ENCODE measurements around the gene FAM72A.
"Not testable (repeated sequence)": the region's sequence is repeated elsewhere in the genome, so short reads cannot be mapped to it uniquely, and the experiment has no call there.

Gene FAM72A

DNA sequence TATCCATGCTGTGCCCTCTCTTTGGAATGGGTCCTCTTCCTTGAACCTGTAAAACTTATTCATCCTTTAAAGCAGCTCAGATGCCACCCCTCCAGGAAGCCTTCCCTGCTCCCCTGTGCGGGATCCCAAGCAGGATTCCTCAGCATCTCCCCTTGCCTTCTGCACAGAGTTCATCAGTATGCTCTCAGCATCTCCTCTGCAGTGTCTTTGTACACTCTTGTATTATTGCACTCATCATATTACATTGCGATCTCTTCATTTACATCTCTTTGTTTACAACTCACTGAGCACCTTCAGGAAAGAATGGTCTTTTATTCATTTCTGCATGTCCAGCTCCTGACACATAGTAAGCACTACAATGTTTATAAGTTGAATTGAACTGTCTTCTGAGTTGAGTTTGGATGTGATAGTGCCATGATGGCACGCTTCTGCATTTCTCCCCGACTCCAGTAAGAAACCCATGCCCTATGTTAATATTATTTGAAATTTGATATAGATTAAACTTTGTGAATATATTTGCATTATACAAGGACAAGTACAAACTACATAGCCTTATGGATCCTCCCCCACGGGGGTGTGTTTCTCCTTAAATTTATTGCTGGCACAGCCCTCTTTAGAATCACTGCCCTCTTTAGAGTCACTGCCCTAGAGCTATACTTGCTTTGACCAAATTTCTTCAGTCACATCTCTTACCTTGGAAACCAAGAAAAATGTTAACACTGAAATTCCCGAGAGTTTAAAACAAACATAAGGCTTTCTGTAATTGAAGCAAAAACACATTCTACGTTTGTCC, 13.2 kb upstream of the FAM72A start:
- DNase-seq = not testable (repeated sequence)

DNA sequence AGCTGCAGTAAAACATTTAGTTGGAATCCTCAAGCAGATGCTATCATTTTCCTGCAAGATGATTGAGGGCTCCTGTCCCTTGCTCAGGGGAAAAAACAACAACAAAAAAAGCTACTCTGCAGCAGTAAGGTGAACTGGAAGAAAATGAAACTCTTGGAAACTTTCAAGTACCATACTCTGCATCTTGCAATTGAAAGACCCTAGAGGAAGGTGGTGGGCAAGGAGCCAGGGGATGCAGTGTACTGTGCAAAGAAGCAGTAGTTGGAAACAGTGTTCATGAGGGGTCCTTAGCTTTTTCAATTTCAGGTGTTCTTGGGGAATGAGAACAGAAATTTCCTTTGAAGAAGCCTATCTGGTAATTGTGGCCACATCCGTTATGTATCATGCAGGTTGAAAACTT, 8.2 kb upstream of the FAM72A start:
- not testable (repeated sequence) for DNase-seq

- not testable (repeated sequence) for DNase-seq
Measured at GRCh38 chr1:206205569-206205968, 2.9 kb upstream of the FAM72A start.

DNA sequence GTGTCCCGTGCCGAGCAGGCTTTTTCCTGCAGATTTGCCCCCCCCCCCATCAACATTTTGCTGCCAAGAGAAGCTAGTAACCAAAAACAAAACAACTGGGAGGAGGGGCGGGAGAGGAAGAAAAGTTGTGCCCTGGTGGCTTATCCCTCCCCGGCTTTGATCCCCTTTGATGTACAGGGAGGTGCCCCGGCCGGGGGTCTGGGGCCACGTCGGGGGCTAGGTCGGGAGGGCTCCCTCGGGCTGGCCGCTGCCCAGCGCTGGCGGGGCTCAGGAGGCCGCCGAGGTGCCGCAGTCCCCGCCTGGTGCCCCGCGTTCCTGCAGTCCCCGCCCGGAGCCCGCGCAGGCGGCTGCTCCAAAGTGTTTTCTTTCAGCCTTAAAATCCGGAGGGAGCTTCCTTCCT, 2.2 kb upstream of the FAM72A start:
- not testable (repeated sequence) for DNase-seq

DNA sequence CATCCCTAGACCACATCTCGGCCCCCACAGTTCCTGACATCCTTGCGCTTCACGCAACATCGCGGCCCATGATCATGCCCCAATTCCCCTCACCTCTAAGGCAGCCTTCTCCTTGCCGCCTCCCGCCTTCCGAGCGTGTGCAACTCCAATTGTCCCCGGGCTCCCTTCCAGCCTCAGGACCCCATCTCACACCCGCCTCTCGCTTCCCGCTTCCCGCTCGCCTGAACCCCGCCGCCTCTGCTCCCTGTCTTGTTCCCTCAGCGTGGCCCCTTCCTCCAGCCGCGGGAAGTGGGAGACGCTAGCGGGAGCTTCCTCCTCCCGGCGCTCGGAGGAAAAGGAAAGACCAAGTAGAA, 1.5 kb upstream of the FAM72A start:
- not testable (repeated sequence) for DNase-seq

DNA sequence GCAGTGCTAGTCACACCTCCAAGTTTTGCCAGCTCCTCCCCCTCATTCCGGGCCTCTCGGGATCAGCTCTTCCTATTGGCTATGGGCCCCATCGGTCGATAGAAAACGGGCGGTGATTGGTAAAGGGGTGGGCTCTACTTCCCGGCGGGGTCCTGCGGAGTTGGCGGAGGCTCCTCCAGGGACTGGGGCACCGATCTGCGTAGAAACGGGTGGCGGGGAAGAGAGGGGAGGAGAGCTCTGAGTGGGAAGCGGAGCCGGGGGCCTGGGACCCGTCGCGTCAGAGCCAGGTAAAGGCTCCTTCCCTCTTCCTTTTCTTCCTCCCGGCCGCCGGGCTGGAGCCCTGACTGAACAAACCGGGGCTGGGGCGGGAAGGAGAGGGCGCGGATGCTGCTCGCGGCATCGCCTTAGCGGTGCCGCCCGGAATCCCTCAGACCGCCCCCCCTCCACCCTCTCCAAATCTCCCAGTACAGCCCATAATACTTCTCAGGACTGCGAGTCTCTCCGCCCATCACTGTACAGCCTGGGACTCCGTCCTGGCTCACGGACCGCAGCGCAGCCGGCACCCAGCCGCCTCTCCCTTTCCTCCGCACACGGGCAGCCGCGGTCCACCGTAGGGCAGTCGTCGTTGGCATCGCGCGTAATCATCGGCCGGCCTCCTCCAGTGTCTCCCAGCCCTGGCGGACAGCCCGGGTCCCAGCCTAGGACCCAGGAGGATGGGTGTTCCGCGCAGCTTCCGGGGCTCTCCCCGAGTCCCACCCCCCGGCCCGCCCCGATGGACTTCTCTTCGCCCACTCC, 922 bp upstream of the FAM72A start, which contains the start of gene SRGAP2:
Gene SRGAP2 (plus strand): TSS at position 178 of the 795 bp plus-strand sequence. CDS start 2,430 bp downstream, outside the sequence.
- DNase-seq = peak; percentile 37

DNA sequence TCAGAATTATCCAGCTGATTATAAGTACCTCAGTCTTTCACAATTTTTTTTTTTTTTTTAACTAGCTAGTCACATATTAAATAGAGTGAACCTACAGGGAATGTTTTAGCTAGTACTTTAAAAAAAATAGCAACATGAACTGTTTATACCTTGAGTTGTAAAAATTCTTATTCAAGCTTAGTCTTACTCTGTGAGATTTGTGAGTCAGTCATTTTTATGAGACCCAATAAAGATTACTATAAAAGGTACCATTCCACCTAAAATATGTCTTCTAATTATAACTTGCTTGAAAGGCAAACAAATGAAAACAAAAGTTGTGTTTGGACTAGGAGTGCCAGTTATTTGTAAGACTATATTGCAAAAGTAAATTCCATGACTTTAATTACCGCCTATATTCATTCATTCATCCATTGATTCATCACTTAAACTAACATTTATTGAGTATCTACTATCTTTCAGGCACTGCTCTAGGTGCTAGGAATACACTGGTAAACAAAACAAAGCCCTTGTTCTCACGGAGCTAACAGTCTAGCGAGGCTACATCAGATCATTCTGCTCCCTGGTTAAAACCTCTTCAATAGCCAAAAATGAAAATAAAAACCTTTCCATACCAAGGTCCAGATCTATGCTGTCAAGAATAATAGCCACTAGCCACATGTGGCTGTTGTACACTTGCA, 5.8 kb downstream of the FAM72A start:
- DNase-seq = not testable (repeated sequence)

GRCh38 chr1:206195182-206195581, 7.5 kb downstream of the FAM72A start:
- not testable (repeated sequence) for DNase-seq

GRCh38 chr1:206186826-206187225, 15.8 kb downstream of the FAM72A start:
- DNase-seq = not testable (repeated sequence)

GRCh38 chr1:206185778-206186177, 16.9 kb downstream of the FAM72A start:
- not testable (repeated sequence) for DNase-seq

DNA sequence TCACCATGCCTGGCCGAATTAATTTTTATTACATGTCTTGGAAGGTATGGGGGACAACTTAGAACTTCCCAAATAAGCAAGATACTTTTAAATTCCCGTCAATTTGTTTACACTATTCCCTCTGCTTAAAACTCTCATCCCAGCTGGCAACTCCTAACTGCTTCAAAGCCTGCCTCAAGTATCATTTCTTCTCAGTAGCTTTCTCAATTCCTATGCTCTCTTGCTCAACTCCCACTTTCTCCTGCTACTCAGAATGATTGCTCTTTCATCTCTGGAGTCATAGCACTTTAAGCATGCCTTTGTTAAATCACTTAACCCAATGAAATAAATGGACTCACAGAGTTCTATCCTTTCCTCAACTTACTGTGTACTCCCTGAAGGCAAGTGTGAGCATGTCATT, 18.9 kb downstream of the FAM72A start:
- not testable (repeated sequence) for DNase-seq

DNA sequence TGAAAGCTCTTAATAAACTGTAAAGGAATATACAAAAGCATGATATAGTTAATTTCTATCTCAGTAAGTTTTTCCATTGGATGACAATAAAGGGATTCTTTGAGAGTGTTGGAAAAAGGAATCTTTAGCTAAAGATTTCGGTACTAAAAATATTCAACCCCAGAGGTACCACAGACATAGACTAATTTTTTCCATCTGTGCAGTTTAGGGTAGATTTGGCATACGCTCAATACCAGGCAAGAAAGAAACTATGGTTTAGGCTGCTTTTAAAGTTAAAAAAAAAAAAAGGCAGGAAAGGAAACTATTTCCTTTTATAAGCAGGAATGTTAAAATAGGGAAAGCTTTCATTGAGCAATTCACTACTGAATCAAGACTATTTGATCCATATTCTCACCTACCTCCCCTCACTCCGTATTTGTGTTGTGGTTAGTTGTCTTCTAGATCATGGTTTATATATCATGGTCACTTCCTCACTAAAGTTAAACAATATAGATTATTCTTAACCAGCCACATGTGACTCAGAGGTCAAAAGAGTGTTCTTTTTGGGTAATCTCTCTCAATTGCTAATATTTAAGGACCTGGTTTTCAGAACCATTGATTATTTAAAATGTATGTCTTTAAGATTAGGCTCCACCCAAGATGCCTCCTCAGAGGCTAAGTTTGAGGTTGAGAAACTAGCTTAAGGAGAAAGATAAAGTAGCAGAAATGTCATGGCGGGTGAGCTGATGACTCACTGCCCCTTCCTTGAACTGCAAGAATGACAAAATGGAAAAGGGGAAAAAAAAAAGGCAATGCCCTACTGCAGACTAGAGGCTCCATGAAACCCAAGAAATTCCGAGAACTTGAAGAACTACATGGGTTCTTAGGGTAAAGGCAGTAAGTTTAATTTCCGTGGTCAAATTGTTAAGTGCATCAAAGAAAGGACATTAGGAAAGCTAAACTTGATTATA, 20.0 kb downstream of the FAM72A start:
- not testable (repeated sequence) for DNase-seq

DNA sequence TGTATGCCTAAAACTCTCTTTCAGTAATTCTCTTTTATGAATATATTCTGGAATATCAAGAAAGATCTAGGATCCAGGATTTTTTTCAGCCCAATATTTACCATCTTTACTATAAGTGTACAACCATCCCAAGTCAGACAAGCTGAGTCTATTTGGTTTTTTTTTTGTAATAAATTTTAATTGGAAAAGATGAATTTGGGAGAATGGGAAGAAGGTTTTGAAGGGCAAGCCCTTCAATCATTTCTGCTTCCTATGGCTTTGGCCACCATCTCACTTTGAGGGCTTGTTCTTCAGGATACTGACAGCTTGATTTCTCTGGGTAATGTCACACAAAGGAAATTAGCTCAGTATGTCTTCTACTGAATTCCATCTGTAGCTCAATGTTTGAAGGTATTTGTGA, 23.0 kb downstream of the FAM72A start:
- DNase-seq = not testable (repeated sequence)

GRCh38 chr1:206178061-206178989, 24.3 kb downstream of the FAM72A start:
- not testable (repeated sequence) for DNase-seq

- not testable (repeated sequence) for DNase-seq
Measured at GRCh38 chr1:206176114-206176502, 26.5 kb downstream of the FAM72A start.

DNA sequence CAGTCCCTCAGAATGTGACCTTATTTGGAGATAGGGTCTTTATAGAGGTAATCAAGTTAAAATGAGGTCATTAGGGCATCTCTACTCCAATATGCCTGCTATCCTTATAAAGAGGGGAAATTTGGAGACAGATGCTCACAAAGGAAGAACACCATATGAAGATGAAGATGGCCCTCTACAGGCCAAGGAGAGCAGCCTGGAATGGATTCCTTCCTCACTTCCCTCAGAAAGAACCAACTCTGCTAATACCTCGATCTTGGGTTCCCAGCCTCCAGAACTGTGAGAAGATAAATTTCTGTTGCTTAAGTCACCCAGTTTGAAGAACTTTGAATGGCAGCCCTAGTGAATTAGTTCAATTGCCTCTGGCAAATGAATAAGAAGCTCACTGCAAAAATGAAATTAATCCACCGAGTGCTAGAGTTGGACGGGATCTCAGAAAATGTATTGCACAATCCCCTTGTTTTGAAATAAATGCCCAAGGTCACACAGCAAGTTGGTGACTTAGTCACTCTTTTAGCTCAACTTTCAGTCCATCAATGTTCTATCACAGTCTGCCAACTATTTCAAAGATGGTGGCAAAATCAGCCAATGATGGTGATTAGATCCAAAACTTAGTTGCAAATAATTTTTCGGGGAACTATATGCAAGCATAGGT, 27.1 kb downstream of the FAM72A start:
- not testable (repeated sequence) for DNase-seq

DNA sequence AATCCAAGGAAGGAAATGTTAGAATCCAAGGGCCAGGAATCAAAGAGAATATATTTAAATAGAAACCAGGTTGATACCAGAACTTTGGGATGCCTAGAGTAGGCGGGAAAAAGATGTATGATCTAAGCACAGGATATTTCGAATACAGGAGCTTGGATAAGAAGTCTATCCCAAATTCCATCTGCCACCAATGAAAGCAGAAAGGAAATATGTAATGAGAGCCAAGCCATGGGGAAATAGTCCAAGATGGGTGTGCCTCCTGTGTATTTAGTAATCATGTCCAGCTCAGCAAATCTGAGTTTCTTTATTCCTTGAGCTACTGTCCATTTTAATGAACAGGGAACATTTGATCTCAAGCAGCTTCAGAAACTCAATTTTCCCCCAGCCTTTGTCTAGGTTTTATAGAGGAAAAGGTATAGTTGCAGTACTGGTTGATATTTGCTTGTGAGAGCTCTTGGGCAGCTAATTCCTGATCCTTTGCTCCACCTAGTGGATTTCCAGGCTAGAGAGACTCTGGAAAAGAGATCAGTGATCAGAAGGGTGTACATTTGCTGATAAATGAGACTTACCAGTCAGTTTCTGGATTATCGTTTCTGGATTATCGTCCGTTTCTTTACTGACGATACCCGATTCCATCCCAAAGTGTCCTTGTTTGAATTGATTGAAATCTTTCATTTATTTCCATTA, 28.3 kb downstream of the FAM72A start:
- DNase-seq = peak; percentile 23

DNA sequence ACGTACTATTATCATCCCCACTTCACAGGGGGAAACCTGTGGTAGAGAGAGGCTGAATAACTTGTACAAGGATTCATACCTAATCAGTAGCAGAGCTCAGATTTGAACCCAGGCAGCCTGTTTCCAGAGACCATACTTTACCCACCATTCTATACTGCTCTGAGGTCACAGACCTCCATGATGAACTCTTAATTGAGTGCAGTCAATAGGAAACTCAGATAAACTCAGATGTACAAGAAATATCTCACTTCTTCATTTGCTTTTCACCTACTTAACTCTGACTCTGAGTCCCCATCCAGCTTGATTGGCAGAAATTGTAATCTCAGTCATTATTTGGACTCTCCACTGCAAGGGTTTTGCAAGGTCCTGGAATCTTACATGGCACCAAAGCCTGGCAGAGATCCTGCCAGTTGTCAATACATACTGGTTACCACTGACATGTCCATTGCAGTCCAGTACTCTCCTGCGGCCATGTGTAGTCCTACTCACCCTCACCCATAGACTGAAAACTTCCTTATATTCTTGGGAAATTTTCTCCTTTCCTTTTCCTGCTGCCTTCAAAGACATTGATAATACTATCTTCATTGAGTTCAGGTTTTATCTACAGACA, 29.4 kb downstream of the FAM72A start:
- DNase-seq = not testable (repeated sequence)

DNA sequence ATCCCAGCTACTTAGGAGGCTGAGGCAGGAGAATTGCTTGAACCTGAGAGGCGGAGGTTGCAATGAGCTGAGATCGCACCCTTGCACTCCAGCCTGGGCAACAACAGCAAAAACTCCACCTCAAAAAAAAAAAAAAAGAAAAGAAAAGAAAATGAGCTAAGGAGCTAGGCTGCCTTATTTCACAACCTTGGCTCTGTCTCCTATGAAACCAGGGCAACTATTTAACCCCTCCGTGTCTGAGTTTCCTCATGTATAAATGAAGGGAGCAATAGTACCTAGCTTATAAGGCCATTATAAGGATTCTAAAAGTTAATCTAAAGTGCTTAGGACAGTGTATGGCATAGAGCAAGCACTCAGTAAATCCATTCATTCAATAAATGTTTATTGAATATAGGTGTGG, 32.8 kb downstream of the FAM72A start:
- DNase-seq = not testable (repeated sequence)
